GM18861 (cell line): Measurements from ENCODE around the gene STK35.
"Not testable (repeated sequence)": the region's sequence is repeated elsewhere in the genome, so short reads cannot be mapped to it uniquely, and the experiment has no call there.

Experiments used
- ATAC-seq: cut with Tn5 transposase; IDR thresholded peaks from one replicate; pipeline ENCODE4 v1.9.1; 2021; ENCODE audit not compliant: unreplicated experiment

The STK35 gene

DNA sequence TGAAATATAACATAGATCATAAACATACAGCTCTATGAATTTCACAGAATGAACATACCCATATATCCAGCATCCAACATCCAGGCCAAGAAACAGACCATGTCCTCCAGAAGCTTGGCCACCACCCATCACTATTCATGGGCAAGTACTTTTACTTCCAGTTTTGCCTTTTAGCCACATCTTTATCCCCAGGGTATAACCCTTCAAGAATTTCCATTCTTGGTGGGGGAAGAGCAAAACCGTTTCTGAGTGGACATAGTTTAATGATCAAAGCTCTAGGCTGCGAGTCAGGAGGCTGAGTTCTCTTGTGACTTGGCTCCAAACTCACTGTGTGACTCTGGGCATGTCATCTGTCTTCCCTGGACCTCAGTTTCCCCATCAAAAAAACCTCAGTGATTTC is 78.3 kb downstream of the STK35 start:
- ATAC-seq: no peak

DNA sequence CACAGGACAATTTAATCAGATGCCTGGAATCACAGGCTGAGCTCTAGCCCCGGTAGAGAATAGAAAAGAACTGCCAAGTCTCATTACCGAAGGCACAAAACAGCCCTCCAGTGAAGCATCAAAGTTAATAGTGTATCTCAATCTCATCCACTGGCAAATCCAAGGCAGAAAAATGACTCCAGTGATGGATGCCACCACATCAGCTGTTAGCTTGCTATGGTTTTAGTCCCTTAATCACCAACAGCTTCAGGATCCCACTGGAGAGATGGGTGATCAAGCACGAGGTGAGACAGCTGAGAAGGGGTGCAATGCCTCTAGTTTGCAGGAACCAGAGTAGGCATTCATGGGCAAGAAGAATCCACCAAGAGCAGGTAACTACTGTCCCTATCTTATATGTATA is 81.8 kb downstream of the STK35 start:
- no peak for ATAC-seq

DNA sequence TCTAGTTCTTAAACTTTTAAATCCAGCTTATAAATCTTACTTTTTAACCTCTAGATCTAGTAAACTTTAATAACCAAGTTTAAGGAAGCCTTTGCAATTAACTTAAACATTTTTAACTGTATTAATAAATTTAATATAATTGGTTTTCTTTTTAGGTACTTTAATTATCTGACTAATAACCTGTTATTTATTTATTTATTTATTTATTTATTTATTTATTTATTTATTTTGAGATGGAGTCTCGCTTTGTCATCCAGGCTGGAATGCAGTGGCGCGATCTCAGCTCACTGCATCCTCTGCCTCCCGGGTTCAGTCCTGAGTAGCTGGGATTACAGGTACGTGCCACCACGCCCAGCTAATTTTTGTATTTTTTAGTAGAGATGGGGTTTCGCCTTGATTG is 83.3 kb downstream of the STK35 start:
- not testable (repeated sequence) for ATAC-seq

DNA sequence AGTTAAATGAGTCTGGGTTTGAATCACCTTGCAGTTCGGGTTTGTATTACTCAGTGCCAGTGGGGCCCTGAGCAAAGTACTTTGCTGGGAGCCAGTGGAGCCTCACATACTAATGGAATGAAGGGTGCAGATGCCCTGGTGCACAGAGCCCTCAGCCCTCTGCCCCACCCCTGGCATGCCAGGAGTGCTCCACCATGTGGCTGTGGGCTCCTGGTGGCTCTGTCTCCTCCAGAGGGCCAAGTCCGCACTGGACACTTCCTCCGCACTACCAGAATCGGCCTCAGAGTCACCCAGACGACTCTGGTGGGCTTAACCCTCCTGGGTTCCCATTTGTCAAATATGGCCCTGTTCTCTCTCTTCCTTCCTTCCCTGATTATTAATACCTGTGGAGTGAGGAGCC is 94.0 kb downstream of the STK35 start:
- no peak for ATAC-seq

DNA sequence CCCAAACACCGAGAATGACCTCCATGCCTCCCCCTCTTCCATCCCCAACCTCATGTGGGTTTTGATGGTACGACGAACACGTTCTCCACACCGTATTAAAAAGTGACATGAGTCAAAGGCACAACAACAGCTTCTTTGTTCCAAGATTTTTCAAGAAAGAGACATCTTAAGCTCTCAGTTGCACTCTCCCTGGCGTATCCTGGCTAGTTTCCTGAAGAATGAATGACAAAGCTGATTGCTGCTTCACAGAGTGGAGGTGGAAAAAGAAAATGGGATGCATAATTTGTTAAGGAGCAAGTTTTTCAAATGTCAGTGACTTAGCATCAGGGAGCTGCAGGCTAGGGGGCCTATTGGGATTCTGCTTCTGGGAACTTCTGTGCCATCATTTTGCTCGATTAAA is 95.5 kb downstream of the STK35 start:
- no peak for ATAC-seq
